ENCODE measurements around the gene WNK2.

The WNK2 gene

DNA sequence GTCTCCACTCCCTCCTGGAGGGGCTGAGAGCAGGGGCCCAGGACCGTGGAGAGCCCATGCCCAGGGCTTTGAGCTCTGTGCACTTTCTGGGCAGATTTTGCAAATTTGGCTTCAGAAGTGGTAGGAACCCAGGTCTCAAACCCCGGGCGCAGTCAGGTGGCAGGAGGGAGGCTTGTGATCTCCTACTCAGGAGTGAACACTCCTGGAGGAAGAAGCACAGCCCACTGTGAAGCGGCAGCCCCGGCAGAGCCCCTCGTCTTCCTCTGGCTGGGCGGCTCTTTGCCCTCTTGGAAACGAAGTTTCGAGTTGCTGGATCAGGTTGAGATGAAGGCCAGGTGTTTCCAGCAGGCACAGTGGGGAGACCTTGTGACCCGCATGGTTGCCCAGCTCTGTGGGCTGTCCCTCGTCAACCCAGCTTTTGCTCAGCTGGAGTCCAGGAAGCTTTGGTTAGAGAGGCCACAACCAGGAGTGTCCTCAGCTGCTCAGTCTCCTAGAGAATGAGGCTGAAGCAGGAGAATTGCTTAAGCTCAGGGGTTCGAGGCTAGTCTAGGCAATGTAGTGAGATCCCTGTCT, 48.5 kb downstream of the WNK2 start:
- H3K4me3 ChIP-seq (ENCODE audit: low read length), result no peak overlapping the region
- TF ChIP-seq, protein P1, sequence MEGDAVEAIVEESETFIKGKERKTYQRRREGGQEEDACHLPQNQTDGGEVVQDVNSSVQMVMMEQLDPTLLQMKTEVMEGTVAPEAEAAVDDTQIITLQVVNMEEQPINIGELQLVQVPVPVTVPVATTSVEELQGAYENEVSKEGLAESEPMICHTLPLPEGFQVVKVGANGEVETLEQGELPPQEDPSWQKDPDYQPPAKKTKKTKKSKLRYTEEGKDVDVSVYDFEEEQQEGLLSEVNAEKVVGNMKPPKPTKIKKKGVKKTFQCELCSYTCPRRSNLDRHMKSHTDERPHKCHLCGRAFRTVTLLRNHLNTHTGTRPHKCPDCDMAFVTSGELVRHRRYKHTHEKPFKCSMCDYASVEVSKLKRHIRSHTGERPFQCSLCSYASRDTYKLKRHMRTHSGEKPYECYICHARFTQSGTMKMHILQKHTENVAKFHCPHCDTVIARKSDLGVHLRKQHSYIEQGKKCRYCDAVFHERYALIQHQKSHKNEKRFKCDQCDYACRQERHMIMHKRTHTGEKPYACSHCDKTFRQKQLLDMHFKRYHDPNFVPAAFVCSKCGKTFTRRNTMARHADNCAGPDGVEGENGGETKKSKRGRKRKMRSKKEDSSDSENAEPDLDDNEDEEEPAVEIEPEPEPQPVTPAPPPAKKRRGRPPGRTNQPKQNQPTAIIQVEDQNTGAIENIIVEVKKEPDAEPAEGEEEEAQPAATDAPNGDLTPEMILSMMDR (conservative IDR thresholded peaks at IDR 0.05; ENCODE audit: low read depth, low read length), result no peak
- no peak for DNase-seq (ENCODE audit: low read depth)

DNA sequence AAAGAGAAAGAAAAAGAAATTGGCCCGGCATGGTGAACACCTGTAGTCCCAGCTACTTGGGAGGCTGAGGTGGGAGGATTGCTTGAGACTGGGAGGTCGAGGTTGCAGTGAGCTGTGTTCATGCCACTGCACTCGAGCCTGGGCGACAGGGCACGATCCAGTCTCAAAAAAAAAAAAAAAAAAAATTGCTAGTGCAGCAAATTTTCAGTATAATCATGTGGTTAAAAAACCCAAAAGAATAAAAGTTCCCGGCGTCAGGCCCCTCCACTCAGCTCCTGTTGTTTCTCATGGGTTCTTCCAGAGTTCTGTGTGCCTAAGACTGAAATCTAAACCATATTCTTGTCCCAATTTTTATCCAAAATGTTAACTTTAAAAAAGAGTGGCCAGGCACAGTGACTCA, 49.1 kb downstream of the WNK2 start:
- TF ChIP-seq, protein P1 (conservative IDR thresholded peaks at IDR 0.05; ENCODE audit: low read depth, low read length), result no peak
- no peak for DNase-seq (ENCODE audit: low read depth)
- no peak overlapping the region for H3K4me3 ChIP-seq (ENCODE audit: low read length)

DNA sequence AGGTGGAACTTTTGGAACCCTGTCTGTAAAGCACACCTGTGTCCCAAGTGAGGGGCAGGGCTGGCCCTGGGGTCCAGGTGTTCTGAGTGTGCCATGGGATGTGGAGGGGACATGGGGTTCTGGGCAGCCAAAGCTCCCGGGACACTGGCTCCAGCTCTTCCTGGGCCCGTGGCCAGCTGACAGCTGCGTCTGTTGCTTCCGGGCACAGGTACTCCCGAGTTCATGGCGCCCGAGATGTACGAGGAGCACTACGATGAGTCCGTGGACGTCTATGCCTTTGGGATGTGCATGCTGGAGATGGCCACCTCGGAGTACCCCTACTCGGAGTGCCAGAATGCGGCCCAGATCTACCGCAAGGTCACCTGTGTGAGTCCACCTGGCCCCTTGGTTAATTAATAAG, 50.7 kb downstream of the WNK2 start:
- no peak overlapping the region for H3K4me3 ChIP-seq (ENCODE audit: low read length)
- DNase-seq (ENCODE audit: low read depth), result no peak
- TF ChIP-seq, protein P1 (conservative IDR thresholded peaks at IDR 0.05; ENCODE audit: low read depth, low read length), result no peak

DNA sequence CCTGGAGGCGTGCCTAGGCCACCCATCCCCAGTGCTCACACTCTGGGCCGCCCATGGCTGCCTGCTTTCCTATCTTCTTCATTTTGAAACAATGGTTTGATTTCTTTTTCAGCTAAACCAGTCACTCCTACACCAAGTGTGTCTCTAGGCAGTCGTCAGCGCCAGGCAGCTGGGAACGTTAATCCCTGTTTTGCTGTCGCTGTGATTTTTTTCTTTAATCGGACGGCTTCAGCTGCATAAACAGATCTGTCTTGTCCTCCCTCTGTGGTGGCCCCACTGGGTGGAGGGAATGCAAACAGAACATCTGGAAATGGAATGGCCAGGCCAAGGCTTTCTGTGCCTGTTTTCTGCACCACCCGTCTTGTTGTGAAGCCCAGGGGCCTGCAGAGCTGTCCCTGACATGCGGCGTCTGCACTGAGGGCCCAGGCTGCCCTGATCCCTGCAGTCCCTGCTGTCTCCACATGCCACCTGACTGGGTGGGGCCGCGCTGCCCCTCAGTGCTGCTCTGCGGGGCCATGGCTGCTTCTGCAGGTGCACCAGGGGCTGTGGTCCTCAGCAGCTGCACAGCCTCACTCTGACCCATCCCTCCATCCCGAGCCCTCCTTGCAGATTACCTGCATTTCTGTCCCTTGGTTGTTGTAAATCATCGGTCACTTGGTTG, 51.5 kb downstream of the WNK2 start:
- H3K4me3 ChIP-seq (ENCODE audit: low read length), result no peak overlapping the region
- TF ChIP-seq, protein P1 (conservative IDR thresholded peaks at IDR 0.05; ENCODE audit: low read depth, low read length), result no peak
- DNase-seq (ENCODE audit: low read depth), result peak; percentile 18

DNA sequence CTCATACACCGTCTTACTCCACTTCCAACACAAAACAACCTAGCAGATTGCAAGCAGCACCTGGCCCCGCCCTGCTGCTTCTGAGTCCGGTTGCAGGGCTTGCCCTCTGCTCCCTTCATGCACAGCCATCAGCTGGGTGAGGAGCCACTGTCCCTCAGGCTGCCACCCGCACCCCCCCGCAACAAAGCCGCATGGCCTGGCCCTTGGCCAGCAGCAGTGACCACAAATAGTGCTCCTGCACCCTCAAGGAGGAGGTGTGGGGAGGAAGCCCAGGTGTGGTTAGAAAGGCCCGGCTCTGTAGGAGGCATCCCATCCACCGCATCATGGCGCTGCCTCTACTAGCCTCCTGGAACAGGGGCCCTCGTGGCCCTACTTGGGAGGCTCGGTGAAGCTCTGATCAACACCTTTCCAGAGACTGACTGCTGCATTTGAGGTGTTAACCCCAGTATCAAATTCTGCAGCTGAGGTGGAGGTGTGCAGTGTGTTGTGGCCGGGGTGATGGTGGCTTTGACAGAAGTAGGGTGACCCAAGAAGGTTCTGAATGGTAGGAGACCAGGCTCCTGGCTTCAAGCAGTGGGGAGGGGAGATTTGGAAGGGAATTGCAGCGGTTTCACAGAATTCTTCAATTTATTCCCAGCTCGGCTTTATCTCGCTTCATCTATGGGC, 52.7 kb downstream of the WNK2 start:
- no peak overlapping the region for H3K4me3 ChIP-seq (ENCODE audit: low read length)
- no peak for DNase-seq (ENCODE audit: low read depth)
- TF ChIP-seq, protein P1 (conservative IDR thresholded peaks at IDR 0.05; ENCODE audit: low read depth, low read length), result no peak

DNA sequence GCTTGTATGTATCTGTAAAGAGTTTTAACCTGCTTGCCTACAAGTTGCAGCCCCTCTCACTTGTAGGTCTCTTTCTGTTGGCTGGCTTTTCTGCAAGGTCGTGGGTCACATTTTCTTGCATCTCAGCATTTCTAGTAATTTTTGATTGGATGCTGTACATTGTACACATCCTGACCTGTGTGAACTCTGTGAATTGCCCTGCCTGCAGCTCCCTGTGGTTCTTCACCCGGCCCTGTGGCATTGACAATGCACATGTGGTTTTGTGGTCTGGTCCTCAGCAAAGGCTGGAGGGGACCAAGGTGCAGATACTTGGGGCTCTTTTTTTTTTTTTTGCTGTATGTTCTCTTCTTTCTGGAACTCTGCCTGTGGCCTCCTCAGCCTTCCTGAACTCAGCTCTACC, 53.6 kb downstream of the WNK2 start:
- TF ChIP-seq, protein P1 (conservative IDR thresholded peaks at IDR 0.05; ENCODE audit: low read depth, low read length), result no peak
- DNase-seq (ENCODE audit: low read depth), result no peak
- H3K4me3 ChIP-seq (ENCODE audit: low read length), result no peak overlapping the region

Measured in retinal pigment epithelial cell (primary cell).